ENCODE results near the gene TUT1.

TUT1 gene

DNA sequence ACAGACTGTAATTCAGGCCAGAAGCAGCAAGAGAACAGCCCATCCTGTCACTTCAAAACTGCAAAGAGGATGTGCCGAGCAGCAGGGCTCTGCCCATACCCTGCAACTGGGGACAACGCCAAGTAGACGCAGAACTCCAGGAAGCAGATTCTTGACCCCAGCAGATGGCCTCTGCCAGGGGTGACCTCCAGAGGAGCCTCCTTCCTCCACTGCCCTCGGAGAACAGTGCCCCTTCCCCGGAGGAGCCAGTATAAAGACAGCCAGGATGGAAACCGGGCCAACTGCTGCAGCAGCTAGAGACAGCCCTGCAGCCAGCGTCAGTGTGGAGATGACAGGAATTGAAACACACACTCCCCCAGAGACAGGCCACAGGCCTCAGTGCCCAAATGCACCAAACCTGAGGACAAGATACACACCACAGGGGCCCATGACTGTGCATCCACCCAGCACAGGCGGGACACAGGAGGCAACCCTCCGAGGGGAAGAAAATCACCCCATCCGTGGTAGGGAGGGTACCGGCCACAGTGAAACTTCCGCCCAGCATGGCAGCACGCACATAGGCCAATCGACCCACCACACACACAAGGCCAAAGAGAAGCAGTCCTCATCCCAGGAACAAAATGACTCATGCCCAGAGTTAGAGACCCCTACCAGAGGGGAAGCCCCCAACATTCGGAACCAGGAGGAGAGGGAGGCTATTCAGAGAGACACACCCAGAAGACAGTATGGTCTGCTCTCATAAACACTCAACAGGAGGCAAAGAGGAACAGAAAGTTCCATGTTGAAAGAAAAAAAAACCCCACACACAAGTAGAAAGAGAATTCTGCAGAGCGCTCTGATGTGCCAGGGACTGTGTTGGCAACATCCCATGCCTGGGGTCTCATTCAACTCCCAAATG lies 50.3 kb downstream of the TUT1 start:
- DNase-seq, result no peak

DNA sequence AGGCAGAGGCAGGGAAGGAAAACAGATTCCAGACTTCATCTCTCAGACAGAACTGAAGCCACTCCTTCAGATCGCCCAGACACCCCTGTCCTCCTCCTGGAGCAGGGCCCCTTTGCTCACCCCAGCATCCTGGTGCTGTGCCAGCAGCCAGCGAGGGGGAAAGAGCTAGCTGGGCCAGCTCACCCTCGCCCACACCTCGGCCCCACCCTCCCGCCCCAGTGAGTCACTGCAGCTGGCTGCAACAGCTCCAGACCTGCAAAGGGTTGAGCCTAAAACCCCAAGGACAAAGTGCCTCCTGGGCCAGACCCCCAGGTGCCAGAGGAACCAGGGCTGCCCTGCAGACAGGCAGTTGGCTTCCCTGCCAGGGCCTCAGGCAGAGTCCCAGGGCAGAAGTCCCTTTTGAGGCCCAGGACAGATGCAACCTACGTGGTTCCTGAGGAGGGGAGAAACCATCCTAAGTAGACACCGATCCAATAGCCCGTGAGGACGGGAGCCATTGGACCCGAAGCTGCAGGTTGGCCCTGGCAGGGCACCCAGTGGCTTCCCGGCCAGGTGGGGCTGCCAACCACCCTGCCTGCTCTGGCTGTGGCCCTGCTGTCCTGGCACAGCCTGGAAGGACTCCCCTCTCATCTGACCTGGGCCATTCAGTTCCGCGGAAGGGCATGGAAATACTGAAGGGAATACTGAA lies 51.9 kb downstream of the TUT1 start:
- no peak for DNase-seq

DNA sequence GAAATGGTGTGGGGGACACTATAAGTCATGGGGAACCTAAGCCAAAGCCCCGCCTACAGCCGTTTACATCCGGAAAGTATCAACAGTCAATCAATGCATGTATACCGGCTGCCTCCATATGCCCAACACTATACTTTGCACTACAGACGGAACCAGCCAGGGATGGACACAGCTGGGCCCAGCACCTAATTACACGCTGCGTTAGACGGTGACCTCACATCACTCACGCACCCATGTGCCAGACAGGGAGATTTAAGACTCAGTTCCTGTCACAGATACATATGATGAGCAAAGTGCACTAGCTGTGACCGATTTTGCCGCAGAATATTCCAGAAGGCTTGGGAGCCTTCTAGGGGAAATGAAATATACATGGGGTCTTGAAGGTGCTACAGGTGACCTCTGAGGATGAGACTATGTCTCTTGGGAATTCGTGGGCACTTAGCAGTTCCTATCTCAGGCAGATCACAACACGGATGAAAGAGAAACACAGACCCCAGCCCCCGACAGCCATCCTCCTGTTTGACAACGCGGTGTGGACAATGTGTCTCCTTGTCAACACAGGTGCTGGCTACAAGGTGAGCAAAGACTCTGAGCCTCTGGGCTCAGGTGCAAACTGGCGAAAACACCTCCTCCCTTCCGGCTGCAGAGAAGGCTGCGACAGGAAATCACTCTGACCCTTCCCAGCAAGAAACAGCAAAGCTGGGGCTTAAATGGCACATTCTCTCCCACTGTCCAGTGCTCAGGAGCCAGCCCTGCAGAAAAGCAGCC lies 52.7 kb downstream of the TUT1 start:
- no peak for DNase-seq

DNA sequence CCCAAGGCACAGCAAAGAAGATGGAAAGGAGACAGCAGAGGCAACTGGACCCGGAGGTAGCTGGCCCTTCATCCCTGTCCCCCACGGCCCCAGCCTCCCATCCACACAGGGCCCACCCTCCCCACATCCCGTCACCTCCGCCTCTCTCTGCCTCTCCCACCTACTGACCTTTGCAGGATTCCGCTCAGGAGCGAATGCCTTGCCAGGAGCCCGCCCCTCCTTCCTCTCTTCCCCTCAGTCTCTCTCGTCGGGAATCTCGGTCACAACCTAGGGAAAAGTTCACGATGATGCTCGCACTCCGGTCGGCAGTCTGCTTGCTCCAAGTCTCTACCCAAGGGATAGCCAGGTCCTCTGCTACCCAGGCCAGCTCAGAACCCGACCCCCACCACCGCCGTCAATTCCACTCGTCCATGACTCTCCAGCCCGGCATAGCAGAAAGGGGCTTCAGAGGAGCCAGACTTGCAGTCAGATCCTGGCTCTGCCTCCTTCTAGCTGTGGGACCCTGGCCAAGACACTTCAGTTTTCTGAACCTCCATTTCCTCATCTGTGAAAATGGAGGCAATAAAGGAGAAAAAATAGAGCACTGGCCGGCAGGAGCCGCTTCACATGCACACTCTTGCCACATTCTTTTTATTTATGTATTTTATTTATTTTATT lies 54.9 kb downstream of the TUT1 start:
- DNase-seq, result no peak

DNA sequence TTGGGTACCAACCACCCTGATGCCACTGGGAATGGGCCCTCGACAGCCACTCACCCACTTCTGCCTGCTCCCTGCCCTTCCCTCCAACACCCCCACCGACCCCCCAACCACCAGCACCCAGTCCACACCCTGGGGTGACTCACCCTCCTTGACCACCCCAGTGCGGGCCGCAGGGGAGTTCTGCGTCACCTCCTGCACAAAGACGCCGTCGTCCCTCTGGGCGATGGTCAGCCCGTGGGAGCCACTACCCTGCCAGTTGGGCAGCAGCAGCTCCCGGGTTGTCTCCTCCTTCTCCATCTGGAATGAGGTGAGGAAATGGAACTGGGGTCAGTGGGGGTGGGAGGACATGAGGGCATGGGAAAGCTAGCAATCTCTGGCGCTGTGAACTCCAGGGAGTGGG lies 55.5 kb downstream of the TUT1 start:
- DNase-seq, result no peak

DNA sequence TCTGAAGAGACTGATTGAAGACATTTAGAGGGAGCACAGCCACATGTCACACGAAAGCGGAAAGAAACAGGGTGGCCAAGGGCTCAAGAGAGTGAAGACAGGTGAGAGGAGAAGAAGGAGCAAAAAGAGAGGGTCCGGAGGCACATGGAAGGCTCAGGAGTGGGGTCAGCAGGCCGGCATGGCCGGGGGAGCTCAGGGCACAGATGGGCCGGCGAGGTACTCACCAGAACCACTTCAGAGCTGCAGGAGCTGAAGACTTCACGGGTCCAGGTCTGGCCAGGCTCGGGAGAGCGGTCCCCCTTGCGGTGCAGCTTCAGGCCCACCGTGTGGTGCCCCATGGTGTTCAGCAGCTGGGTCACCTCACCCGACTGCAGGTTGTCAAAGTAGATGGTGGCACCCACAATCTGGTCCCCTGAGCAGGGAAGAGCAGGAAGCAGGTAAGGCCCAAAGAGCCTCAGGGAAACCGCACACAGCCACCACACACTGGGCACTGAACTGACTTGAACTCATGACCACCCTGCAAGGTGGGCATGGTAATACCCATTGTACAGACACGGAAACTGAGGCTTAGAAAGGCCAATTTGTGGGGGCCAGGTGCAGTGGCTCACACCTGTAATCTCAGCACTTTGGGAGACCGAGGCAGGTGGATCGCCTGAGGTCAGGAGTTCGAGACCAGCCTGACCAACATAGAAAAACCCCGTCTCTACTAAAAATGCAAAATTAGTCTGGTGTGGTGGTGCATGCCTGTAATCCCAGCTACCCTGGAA lies 56.4 kb downstream of the TUT1 start:
- DNase-seq, result no peak

DNA sequence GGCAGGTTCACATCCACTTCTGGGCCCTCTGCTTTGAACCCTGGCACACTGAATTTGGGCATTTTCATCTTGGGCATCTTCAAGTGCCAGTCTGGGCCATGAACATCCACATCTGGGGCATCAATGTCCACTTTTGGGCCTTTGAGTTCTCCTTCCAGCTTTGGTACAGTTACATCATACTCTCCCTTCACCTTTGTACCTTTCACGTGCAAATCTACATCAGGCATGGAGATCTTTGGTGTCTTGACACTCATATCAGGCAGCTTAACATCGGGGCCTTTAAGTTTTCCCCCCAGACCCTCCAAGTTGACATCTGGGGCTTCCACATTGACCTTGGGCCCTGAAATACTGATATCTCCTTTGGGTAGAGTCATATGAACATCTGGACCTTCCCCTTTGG lies 59.2 kb downstream of the TUT1 start:
- DNase-seq, result no peak
